WERI-Rb-1 (cell line): ENCODE results near the gene SRBD1.

Experiments
- DNase-seq: peaks from one replicate; pipeline ENCODE4 v3.0.0-alpha.2; 2020
- H3K27ac ChIP-seq: fragments of 250-450 bp; sonication (Bioruptor Pico); 2 replicates; pipeline ENCODE4 v1.5.1; 2020; ENCODE audit warnings: mild to moderate bottlenecking, moderate library complexity
- H3K27me3 ChIP-seq: fragments of 250-450 bp; sonication (Bioruptor Pico); 2 replicates; pipeline ENCODE4 v1.5.1; 2021; ENCODE audit warnings: mild to moderate bottlenecking, low read depth, moderate library complexity; ENCODE audit not compliant: insufficient read depth, severe bottlenecking
- H3K36me3 ChIP-seq: fragments of 250-450 bp; sonication (Bioruptor Pico); 2 replicates; pipeline ENCODE4 v1.5.1; 2020; ENCODE audit warnings: mild to moderate bottlenecking, moderate library complexity
- H3K4me3 ChIP-seq: 2 replicates; pipeline ENCODE4 v1.5.1; 2011; ENCODE audit warnings: low read depth, mild to moderate bottlenecking, control low read depth, low read length
- H3K9me3 ChIP-seq: fragments of 250-450 bp; sonication (Bioruptor Pico); 2 replicates; pipeline ENCODE4 v1.5.1; 2021; ENCODE audit warnings: mild to moderate bottlenecking, moderate library complexity; ENCODE audit not compliant: severe bottlenecking
- TF ChIP-seq, protein P1 (sequence below): IDR thresholded peaks from 2 replicates; pipeline ENCODE4 v1.5.1; 2011; ENCODE audit warnings: low read depth, mild to moderate bottlenecking, control low read depth, inconsistent platforms, low read length

SRBD1 gene

DNA sequence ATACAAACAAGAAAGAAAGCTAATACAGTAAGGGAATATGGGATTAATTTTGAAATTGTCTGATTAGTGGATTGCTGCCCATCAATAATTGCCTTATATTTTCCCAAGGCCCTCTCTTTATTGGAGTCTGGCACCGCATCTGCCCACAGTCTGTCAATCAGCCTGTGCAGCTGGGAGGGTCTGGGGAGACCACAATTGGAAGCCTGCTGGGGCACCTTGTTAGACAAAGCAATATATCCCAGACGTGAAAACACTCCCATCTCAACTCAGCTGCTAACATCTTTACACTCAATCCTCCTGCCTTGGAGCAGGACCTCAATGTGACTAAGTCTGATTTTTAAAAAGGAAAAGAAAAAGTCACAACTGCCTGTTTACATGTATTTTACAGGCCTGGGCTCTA, 258.6 kb downstream of the SRBD1 start:
- Histone ChIP-seq H3K4me3 (no peak overlapping the region), H3K27ac (no peak overlapping the region), H3K36me3 (no peaks in the 10 kb centered on the region), H3K27me3 (peaks cover 5% of the 10 kb centered on the region), H3K9me3 (no peaks in the 10 kb centered on the region)
- DNase-seq = no peak
- TF ChIP-seq, protein P1, sequence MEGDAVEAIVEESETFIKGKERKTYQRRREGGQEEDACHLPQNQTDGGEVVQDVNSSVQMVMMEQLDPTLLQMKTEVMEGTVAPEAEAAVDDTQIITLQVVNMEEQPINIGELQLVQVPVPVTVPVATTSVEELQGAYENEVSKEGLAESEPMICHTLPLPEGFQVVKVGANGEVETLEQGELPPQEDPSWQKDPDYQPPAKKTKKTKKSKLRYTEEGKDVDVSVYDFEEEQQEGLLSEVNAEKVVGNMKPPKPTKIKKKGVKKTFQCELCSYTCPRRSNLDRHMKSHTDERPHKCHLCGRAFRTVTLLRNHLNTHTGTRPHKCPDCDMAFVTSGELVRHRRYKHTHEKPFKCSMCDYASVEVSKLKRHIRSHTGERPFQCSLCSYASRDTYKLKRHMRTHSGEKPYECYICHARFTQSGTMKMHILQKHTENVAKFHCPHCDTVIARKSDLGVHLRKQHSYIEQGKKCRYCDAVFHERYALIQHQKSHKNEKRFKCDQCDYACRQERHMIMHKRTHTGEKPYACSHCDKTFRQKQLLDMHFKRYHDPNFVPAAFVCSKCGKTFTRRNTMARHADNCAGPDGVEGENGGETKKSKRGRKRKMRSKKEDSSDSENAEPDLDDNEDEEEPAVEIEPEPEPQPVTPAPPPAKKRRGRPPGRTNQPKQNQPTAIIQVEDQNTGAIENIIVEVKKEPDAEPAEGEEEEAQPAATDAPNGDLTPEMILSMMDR = no peak

DNA sequence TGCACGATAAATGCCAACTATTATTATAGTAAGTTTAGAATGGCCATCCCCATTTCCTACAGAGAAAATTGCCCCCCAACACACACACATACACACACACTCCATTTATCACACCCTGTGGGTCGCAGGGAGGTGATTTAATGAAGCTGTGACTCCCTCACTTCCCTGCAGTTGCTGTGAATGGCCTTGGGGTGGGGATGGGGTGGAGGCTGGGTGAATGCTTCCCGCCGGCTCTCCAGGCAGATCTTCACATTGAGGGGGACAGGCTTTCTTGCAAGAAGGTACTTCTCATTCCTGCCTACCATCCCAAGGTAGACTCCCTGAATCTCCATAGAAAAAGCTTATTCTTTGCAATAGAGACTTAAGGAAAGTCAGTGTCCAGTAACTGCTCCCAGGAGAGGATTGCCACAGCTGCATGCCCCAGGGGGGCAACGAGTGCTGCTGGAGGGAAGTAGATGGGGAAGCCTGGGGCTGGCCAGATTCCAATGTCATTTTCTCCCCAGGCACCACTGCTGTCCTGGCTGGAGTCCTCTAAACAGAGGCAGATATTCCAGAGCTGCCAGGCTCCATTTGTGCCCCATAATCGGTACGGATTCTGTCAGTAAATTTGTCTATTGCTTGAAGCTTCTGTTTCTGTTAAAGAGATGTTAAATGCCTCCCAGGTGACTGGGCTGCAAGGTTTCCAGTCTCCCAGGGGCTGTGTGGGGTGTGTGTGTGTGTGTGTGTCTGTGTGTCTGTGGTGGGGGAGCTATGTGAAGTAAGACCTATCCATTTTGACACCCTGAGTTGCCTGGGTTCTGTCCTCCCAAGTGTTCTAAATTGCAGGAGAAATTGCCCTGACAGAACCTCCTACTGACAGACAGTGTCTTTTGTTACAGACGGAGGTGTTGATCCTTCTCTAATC, 265.5 kb downstream of the SRBD1 start:
- Histone ChIP-seq H3K36me3 (no peaks in the 10 kb centered on the region), H3K9me3 (peaks cover 2% of the 10 kb centered on the region), H3K27me3 (peaks cover 4% of the 10 kb centered on the region), H3K27ac (no peak overlapping the region), H3K4me3 (no peak overlapping the region)
- TF ChIP-seq, protein P1 = no peak
- DNase-seq = no peak

DNA sequence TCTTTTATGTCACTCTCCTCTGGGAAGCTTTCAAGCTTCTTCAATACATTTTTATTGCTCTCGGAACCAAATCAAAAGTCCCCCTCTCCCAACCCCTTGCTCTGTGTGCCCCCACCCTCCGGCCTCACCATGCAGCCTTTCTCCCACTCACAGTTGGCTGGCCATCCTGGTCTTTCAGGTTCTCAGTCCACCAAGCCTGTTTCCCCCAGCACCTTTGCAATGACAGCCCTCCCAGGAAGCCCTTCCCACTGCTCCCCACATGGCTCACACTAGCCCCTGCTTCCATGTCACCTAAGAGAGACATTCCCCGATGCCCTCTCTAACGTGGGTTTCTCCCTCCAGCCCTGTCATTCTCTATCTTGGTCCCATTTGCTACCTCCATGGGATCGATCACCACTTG, 266.6 kb downstream of the SRBD1 start:
- H3K27me3 ChIP-seq = no peaks in the 10 kb centered on the region
- H3K27ac ChIP-seq = no peak overlapping the region
- TF ChIP-seq, protein P1 = no peak
- H3K4me3 ChIP-seq = no peak overlapping the region
- no peaks in the 10 kb centered on the region for H3K36me3 ChIP-seq
- peaks cover 2% of the 10 kb centered on the region for H3K9me3 ChIP-seq
- no peak for DNase-seq

DNA sequence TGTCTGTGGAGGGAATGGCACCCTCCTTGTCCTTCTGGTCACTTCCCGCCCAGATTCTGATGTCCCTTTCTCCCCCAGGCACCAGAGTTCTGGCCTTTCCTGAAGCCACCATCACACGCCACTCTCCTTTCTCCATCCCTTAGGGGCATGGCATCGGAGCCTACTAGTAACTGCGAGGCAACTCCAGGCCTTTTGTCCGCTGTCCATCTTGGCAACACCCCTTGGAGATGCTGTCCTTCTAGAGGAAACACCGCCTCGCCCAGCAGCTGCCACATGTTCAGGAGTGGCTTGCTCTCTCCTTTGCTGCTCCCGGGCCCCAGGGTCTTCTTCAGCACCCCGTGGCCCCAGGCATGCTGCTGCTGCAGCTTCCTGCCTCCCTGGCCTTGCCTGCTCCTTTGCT, 267.0 kb downstream of the SRBD1 start:
- Histone ChIP-seq H3K27ac (no peak overlapping the region), H3K9me3 (peaks cover 2% of the 10 kb centered on the region), H3K27me3 (no peaks in the 10 kb centered on the region), H3K4me3 (no peak overlapping the region), H3K36me3 (no peaks in the 10 kb centered on the region)
- TF ChIP-seq, protein P1 = no peak
- no peak for DNase-seq

DNA sequence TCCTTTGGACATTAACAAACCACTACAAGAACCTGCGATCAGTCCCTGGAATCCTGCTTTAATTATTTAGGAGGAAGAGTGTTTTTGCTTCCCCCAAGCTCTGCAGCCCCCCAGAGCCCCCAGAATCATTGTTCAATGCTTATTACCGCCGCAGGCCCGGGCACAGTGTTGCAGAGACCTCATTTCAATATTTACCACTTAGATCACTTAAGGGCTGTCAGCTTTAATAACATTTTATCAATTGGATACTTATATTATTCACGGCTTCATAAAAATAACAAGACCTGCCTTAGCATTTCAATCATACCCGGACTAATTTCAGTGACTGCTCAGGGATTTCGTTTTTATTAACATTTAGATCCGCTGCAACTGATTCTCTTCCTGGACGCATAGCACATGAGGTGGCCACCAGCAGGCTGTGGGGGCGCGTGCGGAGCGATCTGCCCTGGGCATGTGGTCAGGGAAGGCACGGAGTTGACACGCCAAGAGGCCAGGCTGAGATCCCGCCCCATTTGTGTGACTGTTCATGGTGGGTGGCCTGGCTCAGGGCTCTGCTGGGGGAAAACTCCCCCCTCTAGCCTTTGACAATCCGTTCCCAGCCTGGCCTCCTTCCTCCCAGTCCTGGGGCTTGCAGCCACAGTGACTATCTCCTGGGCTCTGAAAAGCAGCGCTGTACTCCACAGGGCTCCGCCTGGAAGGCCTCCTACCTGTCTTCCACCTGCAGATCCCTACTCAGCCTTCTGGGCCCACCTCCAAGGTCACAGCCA, 267.6 kb downstream of the SRBD1 start:
- H3K4me3 ChIP-seq = no peak overlapping the region
- H3K9me3 ChIP-seq = peaks cover 2% of the 10 kb centered on the region
- TF ChIP-seq, protein P1 = no peak
- no peaks in the 10 kb centered on the region for H3K27me3 ChIP-seq
- no peak overlapping the region for H3K27ac ChIP-seq
- H3K36me3 ChIP-seq = no peaks in the 10 kb centered on the region
- DNase-seq = no peak
